DND-41 (cell line): ENCODE results near the gene BZW2.

ENCODE experiments used
- EZH2 ChIP-seq: IDR thresholded peaks from 3 replicates; pipeline ENCODE4 v1.6.1; 2012; ENCODE audit warnings: borderline replicate concordance, low read depth, mild to moderate bottlenecking, moderate library complexity, low read length, inconsistent platforms; ENCODE audit not compliant: severe bottlenecking
- TF ChIP-seq, protein P1 (sequence below): IDR thresholded peaks from 2 replicates; pipeline ENCODE4 v1.5.1; 2012; ENCODE audit warnings: borderline replicate concordance, low read length, moderate library complexity, mild to moderate bottlenecking; ENCODE audit not compliant: poor library complexity, severe bottlenecking; ENCODE audit errors: extremely low read depth

DNA sequence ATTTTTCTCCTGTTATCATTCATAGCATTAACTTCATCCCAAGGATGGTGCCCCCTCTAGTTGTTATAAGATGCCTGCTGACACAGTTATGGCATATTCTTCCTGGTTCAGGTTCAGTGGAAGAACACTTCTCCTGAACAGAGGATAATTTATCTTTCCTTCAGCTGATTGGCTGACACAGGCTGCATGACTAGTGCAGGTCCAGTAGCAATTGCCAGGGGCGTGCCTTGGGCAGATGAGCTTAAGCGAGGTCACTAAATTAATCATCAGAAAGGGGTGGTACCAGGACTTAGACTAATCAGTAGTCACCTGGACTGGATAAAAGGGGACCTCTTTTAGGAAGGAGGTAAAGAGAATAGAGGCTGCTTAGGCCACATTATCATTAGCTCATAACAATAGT, 42.3 kb downstream of the BZW2 start:
- no peak for TF ChIP-seq EZH2
- TF ChIP-seq, protein P1, sequence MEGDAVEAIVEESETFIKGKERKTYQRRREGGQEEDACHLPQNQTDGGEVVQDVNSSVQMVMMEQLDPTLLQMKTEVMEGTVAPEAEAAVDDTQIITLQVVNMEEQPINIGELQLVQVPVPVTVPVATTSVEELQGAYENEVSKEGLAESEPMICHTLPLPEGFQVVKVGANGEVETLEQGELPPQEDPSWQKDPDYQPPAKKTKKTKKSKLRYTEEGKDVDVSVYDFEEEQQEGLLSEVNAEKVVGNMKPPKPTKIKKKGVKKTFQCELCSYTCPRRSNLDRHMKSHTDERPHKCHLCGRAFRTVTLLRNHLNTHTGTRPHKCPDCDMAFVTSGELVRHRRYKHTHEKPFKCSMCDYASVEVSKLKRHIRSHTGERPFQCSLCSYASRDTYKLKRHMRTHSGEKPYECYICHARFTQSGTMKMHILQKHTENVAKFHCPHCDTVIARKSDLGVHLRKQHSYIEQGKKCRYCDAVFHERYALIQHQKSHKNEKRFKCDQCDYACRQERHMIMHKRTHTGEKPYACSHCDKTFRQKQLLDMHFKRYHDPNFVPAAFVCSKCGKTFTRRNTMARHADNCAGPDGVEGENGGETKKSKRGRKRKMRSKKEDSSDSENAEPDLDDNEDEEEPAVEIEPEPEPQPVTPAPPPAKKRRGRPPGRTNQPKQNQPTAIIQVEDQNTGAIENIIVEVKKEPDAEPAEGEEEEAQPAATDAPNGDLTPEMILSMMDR, result no peak
